ENCODE measurements around the gene PRKAA1.
A peak's percentile ranks its signal among the peaks of the same experiment; 100 is the strongest.

The PRKAA1 gene

GRCh38 chr5:40844565-40844964 is 46.4 kb upstream of the PRKAA1 start:
- ChIA-PET POLR2A (no interaction called here), CTCF (no interaction called here)
- no peak overlapping the region for H3K4me3 ChIP-seq (ENCODE audit: low read depth, low read length)
- H3K9me3 ChIP-seq (ENCODE audit: control insufficient read depth, insufficient read depth, low read depth, low read length) = no peaks in the 10 kb centered on the region
- H3K27ac ChIP-seq (ENCODE audit: extremely low read depth, low read depth, low read length) = no peak overlapping the region
- H3K36me3 ChIP-seq (ENCODE audit: control insufficient read depth in 2 of 2, insufficient read depth in 1 of 2, low read length in 2 of 2) = no peaks in the 10 kb centered on the region
- H3K4me1 ChIP-seq (ENCODE audit: control insufficient read depth, insufficient read depth, low read length) = no peaks in the 10 kb centered on the region
- no peak for TF ChIP-seq ZNF677 (tag by site-specific recombination; IDR thresholded peaks at IDR 0.05)
- no peak for TF ChIP-seq SP3 (tag by site-specific recombination; IDR thresholded peaks at IDR 0.05)
- TF ChIP-seq INSM2 (tag by site-specific recombination; IDR thresholded peaks at IDR 0.05) = no peak
- TF ChIP-seq ZNF692 (tag by site-specific recombination; IDR thresholded peaks at IDR 0.05) = no peak
- TF ChIP-seq SCRT1 (tag by site-specific recombination; IDR thresholded peaks at IDR 0.05; ENCODE audit: borderline replicate concordance) = no peak
- no peak for TF ChIP-seq ZNF510 (tag by site-specific recombination; IDR thresholded peaks at IDR 0.05; ENCODE audit: insufficient replicate concordance)
- TF ChIP-seq ELK4 (IDR thresholded peaks at IDR 0.05; ENCODE audit: borderline replicate concordance, low read depth, low read length) = no peak

- Histone ChIP-seq H3K4me3 (ENCODE audit: low read depth, low read length) (no peak overlapping the region), H3K27ac (ENCODE audit: extremely low read depth, low read depth, low read length) (no peak overlapping the region), H3K36me3 (ENCODE audit: control insufficient read depth in 2 of 2, insufficient read depth in 1 of 2, low read length in 2 of 2) (no peaks in the 10 kb centered on the region), H3K9me3 (ENCODE audit: control insufficient read depth, insufficient read depth, low read depth, low read length) (no peaks in the 10 kb centered on the region), H3K4me1 (ENCODE audit: control insufficient read depth, insufficient read depth, low read length) (no peaks in the 10 kb centered on the region)
- TF ChIP-seq ZNF112 (tag by site-specific recombination; IDR thresholded peaks at IDR 0.05) (no peak), ZNF26 (tag by site-specific recombination; IDR thresholded peaks at IDR 0.05) (no peak), ZNF280C (tag by site-specific recombination; IDR thresholded peaks at IDR 0.05) (no peak), ZNF426 (tag by site-specific recombination; IDR thresholded peaks at IDR 0.05) (no peak)
- ChIA-PET POLR2A (no interaction called here), CTCF (interaction anchor here (0.7 kb wide), 1 partner anchor 102 kb away, joined by 3 read pairs; no protein-coding TSS in a partner anchor)
These were observed 44.2 kb upstream of the PRKAA1 start for GRCh38 chr5:40842351-40842750.

- ChIA-PET POLR2A (no interaction called here), CTCF (interaction anchor here (0.6 to 0.7 kb wide), 2 partner anchors 16 to 28 kb away, joined by 4 read pairs; no protein-coding TSS in a partner anchor)
- no peak within 1 kb of the TSS; the same call in 1 of the 2 replicates for H3K27ac ChIP-seq (ENCODE audit: extremely low read depth, low read depth, low read length)
- no peaks in the 10 kb centered on the region for H3K9me3 ChIP-seq (ENCODE audit: control insufficient read depth, insufficient read depth, low read depth, low read length)
- H3K4me1 ChIP-seq (ENCODE audit: control insufficient read depth, insufficient read depth, low read length) = no peaks in the 10 kb centered on the region
- H3K36me3 ChIP-seq (ENCODE audit: control insufficient read depth in 2 of 2, insufficient read depth in 1 of 2, low read length in 2 of 2) = no peaks in the 10 kb centered on the region
- H3K4me3 ChIP-seq (ENCODE audit: low read depth, low read length) = peak within 1 kb of the TSS; percentile 31
- TF ChIP-seq ZNF10 (tag by site-specific recombination; IDR thresholded peaks at IDR 0.05) (no peak), ZNF558 (tag by site-specific recombination; IDR thresholded peaks at IDR 0.05) (no peak), FEZF1 (tag by site-specific recombination; IDR thresholded peaks at IDR 0.05) (peak; percentile 88), TSHZ1 (tag by site-specific recombination; IDR thresholded peaks at IDR 0.05; ENCODE audit: borderline replicate concordance) (no peak), GLIS1 (tag by site-specific recombination; IDR thresholded peaks at IDR 0.05) (no peak), ZNF140 (tag by site-specific recombination; IDR thresholded peaks at IDR 0.05) (no peak)
These were observed 43.1 kb upstream of the PRKAA1 start, which contains the start of gene CARD6 for GRCh38 chr5:40841068-40841805. Gene CARD6 (plus strand): TSS chr5:40841367. CDS start chr5:40841383, 16 bp downstream.

Data from HEK293 (cell line).